Measurements from ENCODE around the gene ATG7.

Gene ATG7

GRCh38 chr3:11602886-11603527 is 330.8 kb downstream of the ATG7 start:
- DNase-seq = no peak

DNA sequence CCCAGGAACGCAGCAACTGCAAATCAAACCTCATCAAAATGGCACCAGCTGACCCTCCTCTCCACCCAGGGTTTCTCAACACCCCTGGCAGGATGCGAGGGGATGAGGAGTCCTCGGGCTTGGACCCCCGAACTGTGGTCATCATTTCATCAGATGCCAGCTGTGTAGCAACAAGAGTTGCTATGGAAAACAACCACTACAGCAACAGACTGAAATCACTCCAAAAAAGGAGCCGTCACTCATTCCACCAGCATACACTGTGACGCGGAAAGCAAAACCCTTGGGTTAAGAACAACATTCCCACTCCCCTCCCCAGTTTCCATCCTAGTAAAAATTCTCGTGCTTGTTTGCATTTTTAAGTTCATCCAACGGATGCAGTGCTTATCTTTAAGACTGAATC is 331.4 kb downstream of the ATG7 start:
- no peak for DNase-seq

GRCh38 chr3:11604139-11604892 is 332.1 kb downstream of the ATG7 start:
- DNase-seq = no peak

GRCh38 chr3:11605398-11605797 is 333.2 kb downstream of the ATG7 start:
- DNase-seq = no peak

GRCh38 chr3:11606090-11606784 is 334.0 kb downstream of the ATG7 start:
- no peak for DNase-seq

GRCh38 chr3:11606865-11607440 is 334.8 kb downstream of the ATG7 start:
- no peak for DNase-seq

Data from NCI-H774 (cell line).